ENCODE data around the gene IL4R. TPM values are rescaled to one million over a fixed set of nuclear protein-coding genes. Genes with fewer than 3 reads are reported as not detected.
"Not testable (repeated sequence)": the region's sequence is repeated elsewhere in the genome, so short reads cannot be mapped to it uniquely, and the experiment has no call there.

Gene IL4R
- total RNA-seq, 1 donor from 2014 or later = 33.2 TPM

DNA sequence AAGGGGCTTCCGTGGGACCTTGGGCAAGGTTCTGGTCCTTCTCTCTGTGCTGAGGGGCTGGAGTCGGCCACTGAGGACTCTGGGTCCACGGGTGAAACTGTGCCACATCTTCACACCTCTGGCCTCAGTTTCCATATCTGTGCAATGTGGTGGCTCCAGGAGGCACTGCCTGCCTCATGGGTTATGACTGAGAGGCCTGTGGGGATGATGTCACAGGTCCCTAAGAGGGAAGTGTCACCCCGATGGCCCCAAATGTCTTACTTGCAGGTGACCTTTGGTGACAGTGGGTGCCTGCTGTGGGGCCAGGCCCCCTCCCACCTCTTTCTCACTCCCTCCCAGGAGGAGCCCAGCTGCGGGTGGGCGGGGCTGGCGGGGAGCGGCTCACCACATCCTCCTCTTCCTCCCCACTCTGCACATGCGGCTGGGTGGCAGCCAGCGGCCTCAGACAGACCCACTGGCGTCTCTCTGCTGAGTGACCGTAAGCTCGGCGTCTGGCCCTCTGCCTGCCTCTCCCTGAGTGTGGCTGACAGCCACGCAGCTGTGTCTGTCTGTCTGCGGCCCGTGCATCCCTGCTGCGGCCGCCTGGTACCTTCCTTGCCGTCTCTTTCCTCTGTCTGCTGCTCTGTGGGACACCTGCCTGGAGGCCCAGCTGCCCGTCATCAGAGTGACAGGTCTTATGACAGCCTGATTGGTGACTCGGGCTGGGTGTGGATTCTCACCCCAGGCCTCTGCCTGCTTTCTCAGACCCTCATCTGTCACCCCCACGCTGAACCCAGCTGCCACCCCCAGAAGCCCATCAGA lies 88.2 kb downstream of the IL4R start, which contains the start of gene IL21R:
Gene IL21R, plus strand, starts transcription at position 407 of the 801 bp plus-strand sequence. CDS start 27,898 bp downstream, outside the sequence.
- DNase-seq (ENCODE audit: low read depth, low spot score) = no peak

DNA sequence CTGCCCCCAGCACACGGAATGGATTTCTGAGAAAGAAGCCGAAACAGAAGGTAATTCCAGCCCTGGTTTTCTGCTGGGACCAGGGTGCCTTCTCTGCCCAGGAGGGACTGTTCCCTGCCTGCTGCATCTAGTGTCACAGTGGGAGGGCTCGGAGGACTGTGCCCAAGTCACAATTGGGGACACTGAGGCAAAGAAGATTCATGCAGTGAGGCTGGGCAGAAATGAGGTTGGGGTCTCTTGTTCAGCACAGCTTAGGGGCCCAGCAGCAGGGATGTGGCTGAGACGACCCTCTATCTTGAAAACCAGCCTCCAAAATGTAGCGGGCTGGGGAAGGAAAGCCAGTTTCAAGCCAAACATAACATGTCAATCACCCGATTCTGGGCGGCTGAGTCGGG lies 88.8 kb downstream of the IL4R start:
- no peak for DNase-seq (ENCODE audit: low read depth, low spot score)

DNA sequence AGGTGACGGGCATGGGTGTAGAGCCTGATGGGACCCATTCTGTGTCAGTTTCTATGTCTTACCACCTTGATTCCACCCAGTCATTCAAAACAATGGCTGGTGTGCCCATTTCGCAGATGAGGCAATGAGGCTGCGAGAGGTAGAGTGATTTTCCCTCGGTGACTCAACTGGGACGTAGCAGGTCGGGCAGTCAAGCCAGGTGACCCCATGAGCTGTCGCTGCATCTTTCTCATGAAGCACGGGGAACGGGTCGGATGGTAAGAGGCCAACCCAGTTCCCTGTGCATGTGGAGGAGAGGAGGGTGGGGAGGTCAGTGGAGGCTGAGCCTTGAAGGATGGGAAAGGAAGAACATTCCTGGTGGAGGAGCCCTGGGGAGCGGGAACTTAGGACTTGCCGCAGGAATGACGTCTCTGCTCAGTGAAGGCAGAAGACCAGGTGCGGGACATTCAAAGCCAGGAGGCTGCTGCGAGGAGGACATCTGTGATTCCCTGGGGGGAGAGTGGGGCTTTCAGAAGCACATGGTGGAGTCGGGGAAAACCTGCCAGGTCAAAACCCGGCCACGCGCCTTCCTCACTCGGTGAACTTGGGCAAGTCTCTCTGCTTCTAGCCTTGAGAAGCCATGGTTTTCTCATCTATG lies 89.3 kb downstream of the IL4R start:
- DNase-seq (ENCODE audit: low read depth, low spot score) = no peak

DNA sequence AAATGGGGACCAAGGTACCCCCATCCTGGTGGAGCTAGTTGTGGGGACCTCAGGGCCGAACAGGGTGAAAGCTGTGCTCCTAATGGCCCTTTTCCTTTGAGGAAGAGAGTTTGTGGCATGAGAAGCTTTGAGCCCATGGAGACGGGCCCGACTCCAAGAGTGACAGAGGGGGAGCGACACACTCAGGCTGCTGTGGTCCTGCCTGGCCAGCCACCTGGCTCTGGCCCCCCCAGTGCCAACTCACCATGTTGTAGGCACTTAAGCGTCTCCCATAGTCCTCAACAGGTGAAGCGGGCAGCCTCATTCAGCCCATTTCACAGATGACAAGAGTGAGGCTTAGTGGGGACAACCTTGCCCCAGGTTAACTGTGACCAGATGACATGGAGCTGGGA lies 89.8 kb downstream of the IL4R start:
- DNase-seq (ENCODE audit: low read depth, low spot score) = no peak

DNA sequence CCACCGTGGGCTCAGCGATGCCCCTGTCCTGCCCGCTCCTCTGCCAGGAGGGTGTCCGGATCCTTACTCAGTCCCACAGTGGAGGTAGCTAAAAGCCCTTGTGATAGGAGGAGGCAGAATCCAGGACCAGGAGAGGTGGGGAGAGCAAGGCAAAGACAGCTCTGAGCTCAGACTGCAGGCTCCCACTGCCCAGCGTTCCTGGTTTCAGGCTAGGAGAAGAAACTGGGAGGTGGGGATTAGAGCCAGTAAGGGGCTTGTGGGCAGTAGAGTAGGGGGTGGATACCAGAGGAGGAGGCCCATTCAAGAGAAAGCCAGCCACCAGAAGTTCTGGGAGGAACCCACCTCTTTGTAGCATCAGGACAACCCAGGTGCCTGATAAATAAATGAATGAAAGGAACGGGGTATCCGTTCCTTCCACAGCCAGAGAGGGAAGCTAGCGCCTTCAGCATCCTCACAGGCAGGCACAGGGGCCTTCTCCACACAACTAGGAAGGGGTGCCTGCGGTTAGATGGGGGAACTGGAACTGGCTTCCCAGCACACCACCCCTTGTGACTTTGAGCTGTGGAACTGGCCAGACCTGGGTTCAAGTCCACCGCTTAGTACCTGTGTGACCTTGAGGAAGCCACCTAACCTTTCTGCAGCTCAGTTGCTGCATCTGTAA lies 90.5 kb downstream of the IL4R start:
- no peak for DNase-seq (ENCODE audit: low read depth, low spot score)

DNA sequence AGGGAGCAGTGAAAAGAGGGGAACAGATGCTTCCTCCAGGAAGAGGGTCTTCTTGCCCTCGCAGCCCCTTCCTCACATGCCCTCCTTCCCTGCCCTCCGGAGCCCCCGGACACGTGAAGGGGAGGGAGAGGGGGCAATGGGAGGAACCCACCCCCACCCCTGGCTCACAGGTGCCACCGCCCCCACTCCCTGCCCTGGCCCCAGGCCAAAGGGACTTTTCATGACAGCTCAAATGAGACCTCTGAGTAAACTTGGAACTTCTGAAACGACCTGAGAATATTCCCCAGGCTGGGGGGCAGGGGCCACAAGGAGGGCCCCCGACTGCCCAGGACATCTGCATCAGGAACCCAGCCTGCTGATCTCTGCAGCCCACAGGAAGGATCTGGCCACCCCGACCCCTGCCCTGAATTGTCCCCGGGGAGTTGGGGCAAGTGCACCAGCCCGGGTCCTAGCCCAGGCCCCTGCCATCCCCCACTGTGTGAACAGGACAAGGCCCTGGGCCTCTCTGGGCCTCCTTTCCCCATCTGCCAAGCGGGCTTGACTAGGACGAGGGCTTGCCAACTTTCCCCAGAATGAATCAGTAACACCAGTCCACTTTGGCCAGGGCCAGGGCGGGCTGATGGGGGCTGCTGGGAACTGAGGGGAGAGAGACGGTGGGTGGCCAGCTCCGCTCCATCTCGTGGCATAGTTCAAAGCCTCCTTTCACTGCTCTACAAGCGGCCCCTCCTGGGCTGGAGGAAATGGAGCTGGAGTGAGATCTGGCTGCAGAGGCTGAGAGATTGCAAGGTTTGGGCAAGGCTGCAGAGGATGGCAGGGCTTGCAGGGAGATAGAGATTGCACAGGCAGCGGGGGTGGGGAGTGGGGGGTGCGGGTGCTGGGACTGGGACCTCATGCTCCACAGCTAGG lies 92.0 kb downstream of the IL4R start:
- DNase-seq (ENCODE audit: low read depth, low spot score) = no peak

DNA sequence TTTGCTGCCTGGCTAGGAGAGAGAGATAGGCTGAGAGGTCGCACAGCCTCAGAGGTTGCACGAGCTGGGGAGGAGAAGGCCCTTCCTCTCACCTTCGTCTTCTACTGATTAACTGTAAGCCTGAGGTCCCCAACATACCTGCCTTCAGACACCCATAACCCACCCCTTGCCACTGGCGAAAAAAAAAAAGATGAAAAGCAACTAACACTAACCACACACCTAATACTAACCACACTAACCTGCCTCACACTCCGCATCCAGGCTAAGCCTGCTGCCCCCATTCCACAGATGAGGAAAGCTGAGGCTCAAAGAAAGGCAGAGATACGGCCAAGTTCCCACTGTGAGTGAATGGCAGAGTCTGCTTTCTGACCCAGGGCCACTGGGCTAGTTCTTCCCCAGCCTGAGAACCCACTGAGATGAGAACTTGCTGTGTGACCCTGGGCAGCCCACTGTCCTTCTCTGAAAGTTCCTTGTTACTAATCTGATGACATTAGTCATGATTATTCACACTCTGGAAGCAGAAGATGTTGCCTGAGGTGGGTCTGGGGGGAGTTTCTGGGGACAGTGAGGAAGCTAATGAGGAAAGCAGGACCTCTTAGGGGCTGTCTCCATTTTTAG lies 92.8 kb downstream of the IL4R start:
- DNase-seq (ENCODE audit: low read depth, low spot score) = no peak

DNA sequence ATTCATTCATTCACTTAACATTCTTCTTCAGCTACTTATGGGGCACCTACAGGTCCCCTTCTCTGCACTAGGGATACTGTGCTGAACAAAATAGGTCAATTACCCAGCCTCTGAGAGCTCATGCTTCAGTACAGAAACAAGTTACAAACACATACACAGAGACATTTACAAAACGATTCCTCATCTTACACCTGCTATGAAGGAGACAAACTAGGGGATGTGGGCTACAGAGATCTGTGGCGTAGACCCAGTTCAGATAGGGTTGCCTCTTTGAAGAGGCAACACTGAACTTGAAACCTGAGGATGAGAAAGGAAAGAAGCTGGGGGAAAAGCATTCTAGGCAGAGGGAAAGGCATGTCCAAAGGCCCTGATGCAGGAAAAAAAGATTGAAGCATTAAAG lies 93.4 kb downstream of the IL4R start:
- no peak for DNase-seq (ENCODE audit: low read depth, low spot score)

DNA sequence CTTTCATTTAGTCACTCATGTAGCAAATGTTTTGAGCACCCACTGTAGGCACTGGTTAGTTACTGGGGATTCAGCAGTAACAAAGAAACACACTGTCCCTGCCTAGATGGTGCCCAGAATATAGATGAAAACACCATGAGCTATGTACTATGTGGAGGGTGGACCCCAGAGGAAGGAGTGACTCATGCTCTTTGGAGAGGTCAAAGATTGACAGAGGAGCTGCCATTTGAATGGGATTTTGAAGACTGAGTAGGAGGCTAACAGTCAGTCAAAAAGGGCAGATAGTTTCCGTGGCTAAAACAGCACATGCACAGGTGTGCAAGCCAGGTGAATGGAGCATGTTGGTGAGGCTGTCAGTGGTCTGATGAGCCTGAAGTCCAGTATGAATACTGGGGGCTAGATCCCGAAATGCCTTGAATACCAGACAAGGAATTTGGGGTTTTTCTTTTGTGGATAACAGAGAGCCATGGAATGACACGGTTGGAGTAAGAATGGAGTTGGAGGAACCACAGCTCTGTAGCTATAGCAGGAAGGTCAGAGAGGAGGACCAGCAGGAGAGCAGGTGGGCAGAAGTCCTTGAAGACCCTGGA lies 94.3 kb downstream of the IL4R start:
- no peak for DNase-seq (ENCODE audit: low read depth, low spot score)

DNA sequence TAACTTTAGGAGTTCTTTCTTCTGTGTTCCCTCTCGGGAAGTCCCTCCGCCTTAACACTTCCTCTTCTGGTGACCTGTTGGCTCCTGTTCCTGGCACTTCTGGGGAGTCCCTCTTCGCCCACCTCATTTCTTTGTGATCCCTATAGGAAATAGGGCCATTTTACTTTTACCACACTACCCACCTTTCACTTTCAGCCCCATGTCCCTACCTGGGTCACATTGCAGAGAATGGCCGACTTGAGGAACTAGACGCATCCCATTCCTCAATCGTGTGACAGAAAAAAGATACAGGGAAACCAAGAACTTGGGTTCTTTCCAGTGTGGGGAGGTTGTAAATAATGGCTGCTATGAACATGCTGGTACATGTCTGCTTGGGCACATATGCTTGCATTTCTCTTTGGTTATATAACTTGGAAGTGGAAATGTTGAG lies 94.8 kb downstream of the IL4R start:
- no peak for DNase-seq (ENCODE audit: low read depth, low spot score)

DNA sequence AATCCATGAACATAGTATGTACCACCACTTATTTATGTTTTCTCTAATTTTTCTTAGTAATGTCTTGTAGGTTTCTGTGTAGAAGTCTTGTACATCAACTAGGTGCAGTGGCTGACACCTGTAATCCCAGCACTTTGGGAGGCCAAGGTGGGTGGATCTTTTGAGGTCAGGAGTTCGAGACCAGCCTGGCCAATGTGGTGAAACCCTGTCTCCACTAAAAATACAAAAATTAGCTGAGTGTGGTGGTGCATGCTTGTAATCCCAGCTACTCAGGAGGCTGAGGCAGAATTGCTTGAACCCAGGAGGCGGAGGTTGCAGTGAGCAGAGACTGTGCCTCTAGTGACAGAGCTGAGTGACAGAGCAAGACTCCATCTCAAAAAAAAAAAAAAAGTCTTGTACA lies 96.2 kb downstream of the IL4R start:
- DNase-seq (ENCODE audit: low read depth, low spot score) = not testable (repeated sequence)

DNA sequence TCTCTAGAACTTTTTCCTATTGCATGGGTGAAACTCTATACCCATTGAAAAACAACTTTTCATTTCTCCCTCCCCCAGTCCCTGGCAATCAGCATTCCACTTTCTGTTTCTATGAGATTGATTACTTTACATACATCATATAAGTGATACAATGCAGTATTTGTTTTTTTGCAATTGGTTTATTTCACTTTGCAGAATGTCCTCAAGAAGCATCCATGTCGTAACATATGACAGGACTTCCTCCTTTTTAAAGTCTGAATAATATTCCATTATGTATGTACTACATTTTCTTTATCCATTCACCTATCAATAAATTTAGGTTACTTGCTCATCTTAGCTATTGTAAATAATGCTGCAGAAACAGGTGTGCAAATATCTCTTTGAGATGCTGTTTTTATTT lies 97.0 kb downstream of the IL4R start:
- DNase-seq (ENCODE audit: low read depth, low spot score) = no peak

DNA sequence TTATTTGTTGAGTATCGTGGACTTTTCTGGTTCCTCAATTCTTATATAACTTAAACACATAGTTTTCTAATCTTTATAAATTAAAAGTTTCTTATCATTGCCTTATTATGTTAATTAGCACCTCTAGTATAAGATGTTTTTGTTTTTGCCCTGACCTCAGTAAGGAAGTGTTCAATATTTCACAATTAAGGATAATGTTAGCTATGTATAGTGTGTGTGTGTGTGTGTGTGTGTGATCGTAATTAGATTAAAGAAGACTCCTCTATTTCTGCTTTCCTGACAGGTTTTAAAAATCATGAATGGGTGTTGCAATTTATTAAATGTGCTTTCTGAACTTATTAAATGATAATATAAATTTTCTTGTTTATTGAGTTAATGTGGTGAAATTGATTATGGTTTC lies 100.2 kb downstream of the IL4R start:
- no peak for DNase-seq (ENCODE audit: low read depth, low spot score)

Other genes starting within 250 kb of the IL4R start
- gene C16orf82, start 247.0 kb upstream of the IL4R start, total RNA-seq = not detected in 2 replicates
- 2.0 and 2.4 TPM in 2 replicates for gene KDM8, start 110.4 kb upstream of the IL4R start, total RNA-seq
- gene NSMCE1, start 45.2 kb upstream of the IL4R start, total RNA-seq = 59.7 and 73.2 TPM in 2 replicates
- 0.04 and 0.07 TPM in 2 replicates for gene IL21R, start 88.2 kb downstream of the IL4R start, total RNA-seq
- 73.2 and 95.3 TPM in 2 replicates for gene GTF3C1, start 235.9 kb downstream of the IL4R start, total RNA-seq
- gene KATNIP, start 236.2 kb downstream of the IL4R start, total RNA-seq = 17.3 and 25.3 TPM in 2 replicates